A673 (cell line): ENCODE measurements around the gene FYCO1.

Source experiments
- CTCF ChIP-seq: fragments of 300-800, 200-600 bp; sonication (generic); conservative IDR thresholded peaks from 2 replicates; pipeline ENCODE4 v1.5.1; 2017; ENCODE audit warnings: low read depth, mild to moderate bottlenecking, antibody characterized with exemption, low read length, moderate library complexity, mixed read lengths
- EZH2 ChIP-seq: fragments of 200-600 bp; sonication (generic); IDR thresholded peaks from 2 replicates; pipeline ENCODE4 v1.6.1; 2017; ENCODE audit warnings: borderline replicate concordance, low read depth, mild to moderate bottlenecking, mixed read lengths, antibody characterized with exemption, low read length; ENCODE audit not compliant: poor library complexity, severe bottlenecking

DNA sequence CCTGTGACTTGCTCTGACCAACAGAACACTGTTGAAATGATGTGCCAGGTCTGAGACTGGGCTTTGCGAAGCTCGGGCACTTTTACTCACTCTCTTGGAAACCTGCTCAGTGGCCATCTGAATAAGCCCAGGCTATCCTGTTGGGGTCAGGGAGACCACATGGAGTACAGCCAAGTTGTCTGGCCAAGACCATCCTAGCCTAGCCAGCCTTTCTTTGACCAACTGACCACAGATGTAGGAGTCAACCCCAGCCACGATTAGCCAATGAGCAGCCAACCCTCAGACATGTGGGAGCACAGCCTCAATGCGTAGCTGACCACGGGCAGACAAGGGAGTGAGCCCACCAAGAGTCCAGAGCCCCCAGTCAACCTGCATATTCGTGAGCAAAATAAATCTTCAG is 83.2 kb downstream of the FYCO1 start:
- TF ChIP-seq CTCF: no peak
- TF ChIP-seq EZH2: no peak
